HG03039 (cell line): Measurements from ENCODE around the gene S100B.
"Not testable (repeated sequence)": the region's sequence is repeated elsewhere in the genome, so short reads cannot be mapped to it uniquely, and the experiment has no call there.

ENCODE experiments used
- ATAC-seq: cut with Tn5 transposase; IDR thresholded peaks from one replicate; pipeline ENCODE4 v1.9.1; 2021; ENCODE audit warnings: mild to moderate bottlenecking, moderate library complexity; ENCODE audit not compliant: unreplicated experiment

The S100B gene

GRCh38 chr21:46604329-46604974 is 430 bp downstream of the S100B start:
- ATAC-seq, result no peak

GRCh38 chr21:46603228-46603627 is 1.7 kb downstream of the S100B start:
- ATAC-seq, result no peak

- no peak for ATAC-seq
These were observed 3.9 kb downstream of the S100B start for GRCh38 chr21:46600978-46601377.

GRCh38 chr21:46600305-46600704 is 4.6 kb downstream of the S100B start:
- no peak for ATAC-seq

- ATAC-seq, result no peak
These were observed 6.0 kb downstream of the S100B start for GRCh38 chr21:46598581-46599572.

DNA sequence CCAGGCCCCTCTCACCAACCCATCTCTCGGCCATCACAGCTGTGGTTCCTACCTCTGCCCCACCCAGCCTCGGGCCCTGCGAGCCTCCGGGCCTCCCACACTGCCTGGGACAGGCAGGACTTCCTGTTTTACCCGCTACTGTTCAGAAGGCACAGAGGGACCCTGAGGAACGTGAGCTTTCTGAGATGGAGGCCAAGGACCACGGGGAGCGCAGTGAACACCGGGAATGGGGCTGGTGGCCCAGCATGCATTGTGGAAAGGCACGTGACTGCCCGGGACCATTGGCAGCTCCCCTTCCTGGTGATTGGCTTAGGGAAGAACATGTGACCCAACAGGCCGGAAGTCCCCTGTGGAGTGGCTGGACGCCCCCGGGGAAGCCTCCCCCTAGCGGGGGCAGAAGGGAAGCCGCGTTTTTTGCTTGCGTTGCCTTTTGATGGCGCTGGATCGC is 7.0 kb downstream of the S100B start:
- no peak for ATAC-seq

GRCh38 chr21:46597031-46597430 is 7.9 kb downstream of the S100B start:
- ATAC-seq, result no peak

- ATAC-seq, result no peak
These were observed 8.7 kb downstream of the S100B start for GRCh38 chr21:46596201-46596600.

DNA sequence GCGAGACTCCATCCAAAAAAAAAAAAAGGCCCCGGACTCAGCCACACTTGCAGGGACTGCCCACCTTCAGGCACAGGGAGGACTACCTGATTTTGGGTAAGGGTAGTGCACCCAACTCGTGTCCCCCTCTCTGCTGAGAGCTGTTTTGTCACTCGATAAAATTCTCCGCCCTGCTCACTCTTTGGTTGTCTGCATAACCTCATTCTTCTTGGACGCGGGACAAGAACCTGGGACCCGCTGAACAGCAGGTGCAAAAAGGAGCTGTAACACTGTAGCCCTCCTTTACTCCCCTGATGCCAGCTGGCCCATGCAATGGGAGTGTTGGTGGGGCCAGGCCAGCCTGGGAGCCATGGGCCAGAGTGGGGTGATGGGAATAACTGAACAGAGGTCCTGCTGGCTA is 10.6 kb downstream of the S100B start:
- no peak for ATAC-seq

- ATAC-seq, result no peak
These were observed 19.5 kb downstream of the S100B start for GRCh38 chr21:46585191-46585953.

GRCh38 chr21:46581780-46582307 is 23.0 kb downstream of the S100B start:
- no peak for ATAC-seq

- ATAC-seq, result not testable (repeated sequence)
These were observed 25.5 kb downstream of the S100B start for GRCh38 chr21:46579394-46579793.

DNA sequence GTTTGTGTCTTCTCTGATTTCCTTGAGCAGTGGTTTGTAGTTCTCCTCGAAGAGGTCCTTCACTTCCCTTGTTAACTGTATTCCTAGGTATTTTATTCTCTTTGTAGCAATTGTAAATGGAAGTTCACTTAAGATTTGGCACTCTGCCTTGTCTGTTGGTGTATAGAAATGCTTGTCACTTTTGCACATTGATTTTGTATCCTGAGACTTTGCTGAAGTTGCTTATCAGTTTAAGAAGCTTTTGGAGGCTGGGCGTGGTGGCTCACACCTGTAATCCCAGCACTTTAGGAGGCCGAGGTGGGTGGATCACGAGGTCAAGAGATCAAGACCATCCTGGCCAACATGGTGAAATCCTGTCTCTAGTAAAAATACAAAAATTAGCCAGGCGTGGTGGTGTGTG is 27.1 kb downstream of the S100B start:
- not testable (repeated sequence) for ATAC-seq

DNA sequence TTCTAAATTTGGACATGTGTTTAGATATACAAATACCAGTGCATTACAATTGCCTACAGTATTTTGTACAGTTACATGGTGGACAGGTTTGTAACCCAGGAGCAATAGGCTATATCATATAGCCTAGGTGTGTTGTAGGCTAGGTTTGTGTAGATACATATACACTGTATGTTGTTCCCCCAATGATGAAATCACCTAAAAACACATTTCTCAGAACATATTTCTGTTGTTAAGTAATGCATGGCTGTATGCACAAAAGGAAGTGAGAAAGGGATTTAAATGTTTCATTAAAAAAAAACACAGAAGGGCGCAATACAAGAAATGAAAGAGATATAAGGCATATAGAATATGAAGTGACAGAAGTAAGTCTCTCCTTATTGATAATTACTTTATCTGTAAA is 32.0 kb downstream of the S100B start:
- no peak for ATAC-seq

- no peak for ATAC-seq
These were observed 34.3 kb downstream of the S100B start for GRCh38 chr21:46570631-46571030.

DNA sequence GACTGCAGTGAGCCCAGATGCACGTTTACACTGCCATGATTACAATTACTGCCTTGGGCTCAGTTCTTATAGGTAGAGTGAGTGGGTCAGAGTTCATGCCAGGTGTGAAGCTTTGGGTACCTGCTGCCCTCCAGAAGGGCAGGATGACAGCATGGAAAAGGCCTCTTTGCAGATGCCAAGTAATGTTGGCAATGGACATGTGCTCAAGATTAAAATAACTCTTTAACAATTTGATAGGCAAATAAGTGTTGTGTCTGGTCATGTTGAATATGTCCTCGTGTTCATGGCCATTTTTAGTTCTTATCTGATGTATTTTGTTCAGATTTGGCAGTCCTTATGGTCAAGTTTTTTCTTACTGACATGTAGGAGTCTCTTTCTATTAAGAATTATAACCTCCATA is 34.8 kb downstream of the S100B start:
- ATAC-seq, result no peak

DNA sequence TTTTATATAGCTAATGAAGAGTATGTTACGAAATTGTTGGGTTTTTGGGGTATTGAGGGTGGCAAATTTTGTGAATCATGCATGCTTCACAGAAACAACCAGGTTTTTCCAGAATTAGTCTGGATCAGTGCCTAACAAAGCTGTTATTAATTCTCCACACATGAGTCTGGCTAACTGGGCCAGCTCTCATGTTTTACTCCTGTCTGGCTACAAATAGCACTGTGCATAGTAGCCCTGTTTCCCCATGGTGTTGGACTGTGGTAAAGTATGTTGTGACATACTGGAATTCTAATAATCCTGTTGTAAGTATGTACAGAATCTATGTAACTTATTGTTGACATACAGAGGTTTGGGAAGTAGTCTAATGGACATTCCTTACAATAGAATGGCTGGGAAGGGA is 35.8 kb downstream of the S100B start:
- ATAC-seq, result no peak

- ATAC-seq, result no peak
These were observed 36.3 kb downstream of the S100B start for GRCh38 chr21:46568562-46568961.

GRCh38 chr21:46567348-46567747 is 37.5 kb downstream of the S100B start:
- ATAC-seq, result no peak

- ATAC-seq, result no peak
These were observed 40.5 kb downstream of the S100B start for GRCh38 chr21:46564391-46564790.

DNA sequence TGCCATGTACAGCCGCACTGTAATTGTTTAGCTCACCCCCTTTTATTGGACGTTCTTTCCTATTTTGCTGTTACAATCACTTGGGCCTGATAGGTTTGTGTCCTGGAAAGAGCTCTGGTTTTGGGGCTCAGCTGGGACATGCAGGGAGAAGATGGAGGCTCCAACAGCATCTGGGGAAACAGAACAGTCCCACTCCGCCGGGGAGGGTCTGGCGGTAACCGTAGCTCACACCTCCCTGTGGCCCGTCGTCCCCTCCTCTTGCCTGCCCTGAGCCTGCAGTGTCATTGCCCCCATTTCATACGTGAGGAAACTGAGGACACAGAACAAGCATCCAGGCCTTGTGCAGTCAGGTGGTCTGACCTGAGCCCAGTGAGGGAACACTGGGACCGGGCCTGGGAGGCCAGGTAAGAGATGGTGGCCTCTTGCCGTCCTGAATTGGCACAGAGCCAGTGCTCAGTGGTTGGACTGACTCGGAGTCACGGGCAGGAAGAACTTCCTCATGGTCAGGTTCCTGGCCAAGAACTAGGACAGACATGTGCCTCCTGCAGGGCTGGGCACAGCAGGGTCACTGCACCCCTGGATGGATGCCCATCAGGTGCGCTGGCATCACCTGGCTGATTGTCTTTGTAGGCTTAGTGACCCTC is 41.8 kb downstream of the S100B start:
- no peak for ATAC-seq
